Measurements from ENCODE around the gene CHAF1A. TPM values are rescaled to one million over a fixed set of nuclear protein-coding genes. Genes with fewer than 3 reads are reported as not detected.

The CHAF1A gene
- total and polyA plus RNA-seq, 2 donors (not counting 1 experiment from before 2014, with no cell fraction given), result 5.9 TPM

DNA sequence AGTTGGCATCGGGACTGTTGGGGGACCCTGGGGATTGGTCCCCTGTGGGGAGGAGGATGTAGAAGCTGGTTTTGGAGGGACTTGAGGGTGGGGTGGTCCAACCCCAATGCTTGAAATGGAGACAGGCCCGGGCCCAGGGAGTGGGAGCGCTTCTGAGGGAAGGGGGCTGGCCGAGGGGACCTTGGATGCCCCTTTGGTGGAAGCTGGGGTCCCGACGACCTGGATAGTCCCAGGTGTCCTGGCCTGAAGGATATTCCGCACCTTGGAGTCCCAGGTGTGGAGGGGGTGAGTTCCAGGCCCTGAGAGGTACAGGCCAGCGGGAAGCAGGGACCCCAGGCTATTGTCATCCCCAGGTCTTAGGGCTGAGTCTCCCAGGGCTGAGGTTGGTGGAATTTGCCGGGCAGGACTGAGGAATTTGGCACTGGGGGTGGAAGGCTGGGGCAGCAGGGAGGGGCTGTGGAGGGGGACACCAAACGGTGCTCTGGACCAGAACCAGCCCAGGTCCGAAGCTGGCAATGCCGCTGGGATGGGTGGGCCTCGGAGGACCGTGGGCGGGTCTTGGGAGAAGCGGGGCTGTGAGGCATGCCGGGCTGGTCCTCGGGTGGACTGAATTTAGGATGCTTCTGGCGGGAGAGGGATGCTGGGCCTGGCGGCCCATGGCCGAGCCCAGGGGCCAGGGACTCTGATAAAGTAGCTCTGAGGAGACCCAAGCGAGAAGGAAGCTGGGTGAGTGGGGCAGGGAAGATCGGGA lies 71.5 kb downstream of the CHAF1A start:
- no peak for TF ChIP-seq EZH2 (IDR thresholded peaks at IDR 0.05; ENCODE audit: low read length, missing control alignments)
- TF ChIP-seq, protein P1, sequence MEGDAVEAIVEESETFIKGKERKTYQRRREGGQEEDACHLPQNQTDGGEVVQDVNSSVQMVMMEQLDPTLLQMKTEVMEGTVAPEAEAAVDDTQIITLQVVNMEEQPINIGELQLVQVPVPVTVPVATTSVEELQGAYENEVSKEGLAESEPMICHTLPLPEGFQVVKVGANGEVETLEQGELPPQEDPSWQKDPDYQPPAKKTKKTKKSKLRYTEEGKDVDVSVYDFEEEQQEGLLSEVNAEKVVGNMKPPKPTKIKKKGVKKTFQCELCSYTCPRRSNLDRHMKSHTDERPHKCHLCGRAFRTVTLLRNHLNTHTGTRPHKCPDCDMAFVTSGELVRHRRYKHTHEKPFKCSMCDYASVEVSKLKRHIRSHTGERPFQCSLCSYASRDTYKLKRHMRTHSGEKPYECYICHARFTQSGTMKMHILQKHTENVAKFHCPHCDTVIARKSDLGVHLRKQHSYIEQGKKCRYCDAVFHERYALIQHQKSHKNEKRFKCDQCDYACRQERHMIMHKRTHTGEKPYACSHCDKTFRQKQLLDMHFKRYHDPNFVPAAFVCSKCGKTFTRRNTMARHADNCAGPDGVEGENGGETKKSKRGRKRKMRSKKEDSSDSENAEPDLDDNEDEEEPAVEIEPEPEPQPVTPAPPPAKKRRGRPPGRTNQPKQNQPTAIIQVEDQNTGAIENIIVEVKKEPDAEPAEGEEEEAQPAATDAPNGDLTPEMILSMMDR (conservative IDR thresholded peaks at IDR 0.05 in 1 of 2, IDR thresholded peaks at IDR 0.05 in 1 of 2; ENCODE audit: low read depth in 1 of 2, low read length in 2 of 2), result no peak
- peaks cover 14% of the 10 kb centered on the region for H3K36me3 ChIP-seq (ENCODE audit: control insufficient read depth, insufficient read depth, low read length)
- DNase-seq (ENCODE audit: low read depth in 2 of 2), result peak in 1 of 2 donors; percentile 10
- H3K9me3 ChIP-seq (ENCODE audit: control insufficient read depth, insufficient read depth, low read depth, low read length), result no peaks in the 10 kb centered on the region
- H3K4me3 ChIP-seq (replicated peaks in 1 of 4; ENCODE audit: control extremely low read depth in 1 of 4, insufficient read depth in 1 of 4, low read depth in 3 of 4, low read length in 4 of 4), result peak overlapping the region; percentile 20 to 86 (median 76)
- H3K9ac ChIP-seq (ENCODE audit: insufficient read depth, low read length), result no peak overlapping the region
- H2AFZ ChIP-seq (ENCODE audit: low read length), result peak overlapping the region; percentile 20
- H4K20me1 ChIP-seq (ENCODE audit: control insufficient read depth, extremely low read depth, insufficient read depth, low read length), result no peaks in the 10 kb centered on the region
- H3K4me2 ChIP-seq (ENCODE audit: extremely low read depth, insufficient read depth, low read length), result peak overlapping the region; percentile 98
- no peaks in the 10 kb centered on the region for H3K4me1 ChIP-seq (ENCODE audit: control insufficient read depth, extremely low read depth, insufficient read depth, low read length)
- H3K27me3 ChIP-seq (ENCODE audit: control insufficient read depth, insufficient read depth, low read length), result no peaks in the 10 kb centered on the region
- H3K27ac ChIP-seq (ENCODE audit: insufficient read depth, low read length), result no peak overlapping the region
- H3K79me2 ChIP-seq (ENCODE audit: control insufficient read depth, insufficient read depth, low read length), result peaks cover 30% of the 10 kb centered on the region

DNA sequence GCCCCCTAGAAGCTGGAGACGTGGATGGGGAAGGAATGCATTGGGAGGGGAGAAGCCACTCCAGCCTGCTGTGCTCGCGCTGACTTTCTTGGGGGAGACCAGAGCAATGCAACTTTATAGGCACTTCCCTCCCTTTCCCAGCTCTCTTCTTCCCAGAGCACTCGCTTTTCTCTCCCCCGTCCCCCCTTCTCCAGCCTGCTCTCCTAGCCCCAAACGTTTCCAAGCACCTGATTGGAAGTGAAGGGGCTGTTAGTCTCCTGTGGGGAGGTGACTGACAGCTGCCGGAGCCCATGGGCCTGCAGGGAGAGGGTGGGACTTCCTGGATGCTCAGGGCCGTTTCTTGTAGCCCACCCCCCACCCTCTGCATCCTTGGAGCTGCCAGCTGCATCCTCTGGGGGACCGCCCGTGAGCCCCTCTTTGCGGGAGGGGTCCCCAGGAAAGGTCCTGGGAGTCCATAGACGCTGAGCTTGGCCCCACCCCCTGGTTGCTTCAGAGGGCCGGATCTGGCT lies 72.1 kb downstream of the CHAF1A start:
- H3K4me1 ChIP-seq (ENCODE audit: control insufficient read depth, extremely low read depth, insufficient read depth, low read length), result no peaks in the 10 kb centered on the region
- H2AFZ ChIP-seq (ENCODE audit: low read length), result peak overlapping the region; percentile 20
- H3K27ac ChIP-seq (ENCODE audit: insufficient read depth, low read length), result no peak overlapping the region
- DNase-seq (ENCODE audit: low read depth in 2 of 2), result peak; percentile 64 to 72
- peak overlapping the region; percentile 20 to 86 (median 76) for H3K4me3 ChIP-seq (replicated peaks in 1 of 4; ENCODE audit: control extremely low read depth in 1 of 4, insufficient read depth in 1 of 4, low read depth in 3 of 4, low read length in 4 of 4)
- H3K9me3 ChIP-seq (ENCODE audit: control insufficient read depth, insufficient read depth, low read depth, low read length), result no peaks in the 10 kb centered on the region
- no peaks in the 10 kb centered on the region for H3K27me3 ChIP-seq (ENCODE audit: control insufficient read depth, insufficient read depth, low read length)
- peaks cover 14% of the 10 kb centered on the region for H3K36me3 ChIP-seq (ENCODE audit: control insufficient read depth, insufficient read depth, low read length)
- H3K79me2 ChIP-seq (ENCODE audit: control insufficient read depth, insufficient read depth, low read length), result peaks cover 30% of the 10 kb centered on the region
- no peaks in the 10 kb centered on the region for H4K20me1 ChIP-seq (ENCODE audit: control insufficient read depth, extremely low read depth, insufficient read depth, low read length)
- no peak for TF ChIP-seq EZH2 (IDR thresholded peaks at IDR 0.05; ENCODE audit: low read length, missing control alignments)
- TF ChIP-seq, protein P1 (conservative IDR thresholded peaks at IDR 0.05 in 1 of 2, IDR thresholded peaks at IDR 0.05 in 1 of 2; ENCODE audit: low read depth in 1 of 2, low read length in 2 of 2), result no peak
- no peak overlapping the region for H3K9ac ChIP-seq (ENCODE audit: insufficient read depth, low read length)
- peak overlapping the region; percentile 98 for H3K4me2 ChIP-seq (ENCODE audit: extremely low read depth, insufficient read depth, low read length)

DNA sequence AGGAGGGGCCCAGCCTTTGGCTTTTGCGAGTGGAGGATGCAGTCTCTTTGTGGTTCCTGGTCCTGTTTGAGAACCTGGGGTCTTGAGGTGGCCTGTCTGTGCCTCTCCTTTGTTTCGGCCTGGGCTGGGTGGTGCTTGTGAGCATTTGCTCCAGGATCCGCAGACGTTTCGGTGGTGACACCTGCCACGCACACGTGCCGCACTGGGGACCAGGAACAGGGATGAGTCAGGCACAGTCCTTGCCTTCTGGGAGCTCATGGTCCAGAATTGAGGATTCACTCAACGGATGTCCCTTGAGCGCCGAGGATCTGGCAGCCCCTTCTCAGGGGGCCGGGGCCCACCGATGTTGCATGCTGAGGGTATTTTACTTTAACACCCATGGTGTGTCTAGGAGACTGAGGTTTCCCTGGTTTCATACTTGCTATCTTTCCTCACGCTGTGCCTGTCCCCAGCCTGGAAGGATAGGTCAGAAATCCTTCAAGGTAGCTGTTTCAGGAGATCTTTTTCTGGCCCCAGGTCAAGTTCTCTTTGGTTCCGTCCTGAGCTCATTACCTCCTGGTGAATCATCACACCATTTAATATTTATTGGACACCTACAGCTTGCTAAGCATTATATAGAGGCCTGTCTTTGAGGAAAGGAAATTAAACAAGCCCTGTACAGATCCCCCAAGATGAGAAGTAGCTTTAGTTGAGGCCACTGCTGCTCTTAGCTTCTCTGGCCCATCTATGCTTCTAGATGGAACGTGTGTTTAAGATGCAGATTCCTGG lies 74.8 kb downstream of the CHAF1A start:
- H3K9ac ChIP-seq (ENCODE audit: insufficient read depth, low read length), result no peak overlapping the region
- no peaks in the 10 kb centered on the region for H3K27me3 ChIP-seq (ENCODE audit: control insufficient read depth, insufficient read depth, low read length)
- H3K79me2 ChIP-seq (ENCODE audit: control insufficient read depth, insufficient read depth, low read length), result peaks cover 30% of the 10 kb centered on the region
- DNase-seq (ENCODE audit: low read depth in 2 of 2), result no peak
- H4K20me1 ChIP-seq (ENCODE audit: control insufficient read depth, extremely low read depth, insufficient read depth, low read length), result no peaks in the 10 kb centered on the region
- no peak for TF ChIP-seq EZH2 (IDR thresholded peaks at IDR 0.05; ENCODE audit: low read length, missing control alignments)
- TF ChIP-seq, protein P1 (conservative IDR thresholded peaks at IDR 0.05 in 1 of 2, IDR thresholded peaks at IDR 0.05 in 1 of 2; ENCODE audit: low read depth in 1 of 2, low read length in 2 of 2), result no peak
- no peaks in the 10 kb centered on the region for H3K4me1 ChIP-seq (ENCODE audit: control insufficient read depth, extremely low read depth, insufficient read depth, low read length)
- H3K4me2 ChIP-seq (ENCODE audit: extremely low read depth, insufficient read depth, low read length), result no peak overlapping the region
- no peak overlapping the region for H3K27ac ChIP-seq (ENCODE audit: insufficient read depth, low read length)
- H3K36me3 ChIP-seq (ENCODE audit: control insufficient read depth, insufficient read depth, low read length), result peaks cover 14% of the 10 kb centered on the region
- no peaks in the 10 kb centered on the region for H3K9me3 ChIP-seq (ENCODE audit: control insufficient read depth, insufficient read depth, low read depth, low read length)
- no peak overlapping the region for H3K4me3 ChIP-seq (replicated peaks in 1 of 4; ENCODE audit: control extremely low read depth in 1 of 4, insufficient read depth in 1 of 4, low read depth in 3 of 4, low read length in 4 of 4)
- no peak overlapping the region for H2AFZ ChIP-seq (ENCODE audit: low read length)
